ENCODE measurements around the gene ELANE. TPM values are rescaled to one million over a fixed set of nuclear protein-coding genes. Genes with fewer than 3 reads are reported as not detected.

The ELANE gene
- total RNA-seq, 1 experiment from 2014 or later: not detected

- H3K36me3 ChIP-seq (ENCODE audit: control insufficient read depth, insufficient read depth, low read length): no peaks in the 10 kb centered on the region
- H3K4me3 ChIP-seq (ENCODE audit: low read depth, low read length): no peak overlapping the region
- no peak for TF ChIP-seq CTCF (IDR thresholded peaks at IDR 0.05; ENCODE audit: insufficient read depth in 1 of 2, low read depth in 1 of 2, low read length in 1 of 2, severe bottlenecking in 1 of 2, unreplicated experiment in 1 of 2)
- 0 out of 2 replicates have a peak, but pooled peaks cover 4% of the 10 kb centered on the region for H3K4me1 ChIP-seq
- intact Hi-C loops (cut with micrococcal nuclease; ENCODE audit: unreplicated experiment): loop anchor here (10.0 kb wide), 1 partner anchor 87 kb away; no protein-coding TSS in a partner anchor
- Mint-ChIP-seq H3K27ac (ENCODE audit: unreplicated experiment) (no peak overlapping the region), H3K27me3 (ENCODE audit: insufficient read depth, unreplicated experiment) (no peaks in the 10 kb centered on the region), H3K4me1 (ENCODE audit: low read depth, unreplicated experiment) (no peaks in the 10 kb centered on the region), H3K4me3 (ENCODE audit: unreplicated experiment) (no peak overlapping the region), H3K36me3 (ENCODE audit: insufficient read depth, unreplicated experiment) (peaks cover 56% of the 10 kb centered on the region), H3K9me3 (ENCODE audit: unreplicated experiment) (no peaks in the 10 kb centered on the region)
- H3K9me3 ChIP-seq: no peaks in the 10 kb centered on the region
- POLR2A ChIA-PET: no interaction called here
- CTCF ChIA-PET: interaction anchor here (0.6 kb wide), 2 partner anchors 122 to 141 kb away, joined by 7 to 8 read pairs; no protein-coding TSS in a partner anchor
- no peaks in the 10 kb centered on the region for H3K27me3 ChIP-seq (replicated peaks; ENCODE audit: control insufficient read depth, insufficient read depth, low read length)
- BruUV-seq (replicated peaks): no TSS peak
- peak; percentile 33 to 66 for DNase-seq
Observed at GRCh38 chr19:861756-862580, 9.9 kb downstream of the ELANE start.

- Histone ChIP-seq H3K36me3 (ENCODE audit: control insufficient read depth, insufficient read depth, low read length) (peaks cover 2% of the 10 kb centered on the region; the same call in 1 of the 2 replicates), H3K9me3 (no peaks in the 10 kb centered on the region), H3K4me1 (0 out of 2 replicates have a peak, but pooled peaks cover 4% of the 10 kb centered on the region), H3K4me3 (ENCODE audit: low read depth, low read length) (no peak overlapping the region), H3K27me3 (replicated peaks; ENCODE audit: control insufficient read depth, insufficient read depth, low read length) (no peaks in the 10 kb centered on the region)
- no peaks in the 10 kb centered on the region for H3K4me1 Mint-ChIP-seq (ENCODE audit: low read depth, unreplicated experiment)
- H3K36me3 Mint-ChIP-seq (ENCODE audit: insufficient read depth, unreplicated experiment): peaks cover 63% of the 10 kb centered on the region
- ChIA-PET CTCF (no interaction called here), POLR2A (interaction anchor here (0.6 kb wide), 1 partner anchor 110 kb away, joined by 3 read pairs; no protein-coding TSS in a partner anchor)
- H3K9me3 Mint-ChIP-seq (ENCODE audit: unreplicated experiment): no peaks in the 10 kb centered on the region
- H3K27ac Mint-ChIP-seq (ENCODE audit: unreplicated experiment): peak overlapping the region; percentile 59
- no TSS peak for BruUV-seq (replicated peaks)
- no peak for TF ChIP-seq CTCF (IDR thresholded peaks at IDR 0.05; ENCODE audit: insufficient read depth in 1 of 2, low read depth in 1 of 2, low read length in 1 of 2, severe bottlenecking in 1 of 2, unreplicated experiment in 1 of 2)
- H3K27me3 Mint-ChIP-seq (ENCODE audit: insufficient read depth, unreplicated experiment): no peaks in the 10 kb centered on the region
- peak; percentile 41 to 61 for DNase-seq
- intact Hi-C loops (cut with micrococcal nuclease; ENCODE audit: unreplicated experiment): loop anchor here (10.0 kb wide), 1 partner anchor 88 kb away; no protein-coding TSS in a partner anchor
- no peak overlapping the region for H3K4me3 Mint-ChIP-seq (ENCODE audit: unreplicated experiment)
Observed at GRCh38 chr19:862581-863314, 10.6 kb downstream of the ELANE start.

GRCh38 chr19:863315-863620, 11.2 kb downstream of the ELANE start:
- CTCF ChIA-PET: no interaction called here
- intact Hi-C loops (cut with micrococcal nuclease; ENCODE audit: unreplicated experiment): loop anchor here (10.0 kb wide), 1 partner anchor 88 kb away; no protein-coding TSS in a partner anchor

More at GRCh38 chr19:863315-863620, 11.2 kb downstream of the ELANE start:
- no peak for DNase-seq
- Mint-ChIP-seq H3K4me1 (ENCODE audit: low read depth, unreplicated experiment) (no peaks in the 10 kb centered on the region), H3K27ac (ENCODE audit: unreplicated experiment) (peak overlapping the region; percentile 59), H3K4me3 (ENCODE audit: unreplicated experiment) (no peak overlapping the region), H3K27me3 (ENCODE audit: insufficient read depth, unreplicated experiment) (no peaks in the 10 kb centered on the region), H3K36me3 (ENCODE audit: insufficient read depth, unreplicated experiment) (peaks cover 68% of the 10 kb centered on the region), H3K9me3 (ENCODE audit: unreplicated experiment) (no peaks in the 10 kb centered on the region)
- TF ChIP-seq CTCF (IDR thresholded peaks at IDR 0.05; ENCODE audit: insufficient read depth in 1 of 2, low read depth in 1 of 2, low read length in 1 of 2, severe bottlenecking in 1 of 2, unreplicated experiment in 1 of 2): no peak
- Histone ChIP-seq H3K36me3 (ENCODE audit: control insufficient read depth, insufficient read depth, low read length) (peaks cover 3% of the 10 kb centered on the region; the same call in 1 of the 2 replicates), H3K9me3 (no peaks in the 10 kb centered on the region), H3K4me3 (ENCODE audit: low read depth, low read length) (no peak overlapping the region), H3K27me3 (replicated peaks; ENCODE audit: control insufficient read depth, insufficient read depth, low read length) (no peaks in the 10 kb centered on the region), H3K4me1 (0 out of 2 replicates have a peak, but pooled peaks cover 4% of the 10 kb centered on the region)
- no TSS peak for BruUV-seq (replicated peaks)
- POLR2A ChIA-PET: interaction anchor here (0.6 kb wide), 1 partner anchor 111 kb away, joined by 3 read pairs; no protein-coding TSS in a partner anchor

Data from Caco-2 (cell line).